HG03378 (cell line): Measurements from ENCODE around the gene C22orf15.
"Not testable (repeated sequence)": the region's sequence is repeated elsewhere in the genome, so short reads cannot be mapped to it uniquely, and the experiment has no call there.

ENCODE experiments used
- ATAC-seq: cut with Tn5 transposase; IDR thresholded peaks from one replicate; pipeline ENCODE4 v1.9.1; 2021; ENCODE audit warnings: mild to moderate bottlenecking, moderate library complexity; ENCODE audit not compliant: unreplicated experiment

C22orf15 gene, protein sequence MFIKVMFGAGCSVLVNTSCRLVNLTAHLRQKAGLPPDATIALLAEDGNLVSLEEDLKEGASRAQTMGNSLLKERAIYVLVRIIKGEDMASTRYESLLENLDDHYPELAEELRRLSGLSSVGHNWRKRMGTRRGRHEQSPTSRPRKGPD

DNA sequence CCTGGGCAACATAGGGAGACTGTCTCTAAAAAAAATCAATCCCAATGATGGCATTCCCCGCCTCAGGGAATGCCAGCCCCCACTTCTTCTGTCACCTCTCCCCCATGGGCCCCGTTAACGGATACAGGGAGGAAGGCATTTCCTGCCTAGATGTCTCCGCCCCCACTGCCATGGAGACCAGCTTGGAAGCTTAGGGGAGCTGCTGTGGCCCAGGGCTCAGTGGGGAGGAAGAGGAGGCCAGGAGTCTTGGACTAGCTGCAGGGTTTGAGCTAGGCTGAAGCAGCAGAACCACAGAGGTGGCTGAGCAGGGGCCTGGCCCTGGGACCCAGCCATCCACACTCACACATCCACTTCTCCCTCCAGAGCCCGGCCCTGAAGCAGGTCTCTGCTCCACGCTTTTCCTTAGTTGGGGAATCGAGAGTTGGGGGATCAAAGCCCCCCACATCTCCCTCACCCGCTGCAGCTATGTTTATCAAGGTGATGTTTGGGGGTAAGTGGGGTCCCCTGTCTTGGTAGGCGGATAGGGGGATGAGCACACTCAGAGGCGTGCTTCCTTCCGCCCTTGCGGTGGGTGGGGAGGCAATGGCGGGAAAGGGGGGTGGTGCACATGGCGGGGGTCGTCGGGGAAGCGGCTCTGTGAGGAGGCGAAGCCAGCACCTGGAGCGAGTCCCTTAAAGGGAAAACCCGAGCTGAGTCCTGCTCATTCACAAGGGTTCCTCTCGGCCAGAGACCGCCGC lies at the start of gene C22orf15:
Gene C22orf15 (plus strand): TSS at position 149 of the 737 bp plus-strand sequence. CDS start 317 bp downstream, at position 466.
- ATAC-seq, result no peak

DNA sequence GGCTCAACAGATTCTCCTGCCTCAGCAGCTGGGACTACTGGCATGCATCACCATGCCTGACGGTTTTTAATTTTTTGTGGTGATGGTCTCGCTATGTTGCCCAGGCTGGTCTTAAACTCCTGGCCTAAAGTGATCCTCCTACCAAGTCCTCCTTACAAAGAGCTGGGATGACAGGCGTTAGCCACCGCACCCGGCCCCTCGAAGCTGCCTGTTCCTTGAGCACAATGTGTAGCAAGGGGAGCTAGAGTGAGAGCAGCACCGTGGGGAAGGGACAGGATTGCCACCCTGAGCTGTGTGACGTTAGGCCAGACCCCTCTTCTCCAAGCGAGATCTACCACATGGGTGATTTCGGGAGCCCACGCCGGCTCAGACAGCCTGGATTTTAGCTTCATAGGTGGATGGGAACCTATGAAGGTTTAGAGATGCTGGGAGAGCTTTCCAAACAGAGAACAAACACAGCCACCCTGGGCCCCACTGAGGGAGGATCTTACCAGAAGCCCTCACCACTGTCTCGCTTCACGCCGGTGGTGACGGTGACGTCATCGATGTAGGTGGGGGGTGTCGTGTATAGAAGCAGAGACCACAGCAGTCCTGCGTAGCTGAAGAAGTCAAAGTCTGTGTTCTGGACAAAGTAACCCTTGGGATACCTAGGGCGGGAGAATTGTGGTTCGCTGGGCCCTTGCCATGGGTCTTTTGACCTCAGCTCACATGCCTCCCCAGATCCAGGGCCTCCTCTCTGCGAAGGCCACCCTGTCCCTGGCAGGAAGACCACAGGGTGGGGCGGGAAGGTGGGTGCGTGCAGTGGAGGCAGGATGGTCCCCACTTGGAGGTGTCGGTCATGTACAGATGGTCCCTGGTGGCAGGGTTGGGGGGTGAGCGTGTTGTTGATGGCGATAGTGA lies 48.8 kb upstream of the C22orf15 start:
- no peak for ATAC-seq

DNA sequence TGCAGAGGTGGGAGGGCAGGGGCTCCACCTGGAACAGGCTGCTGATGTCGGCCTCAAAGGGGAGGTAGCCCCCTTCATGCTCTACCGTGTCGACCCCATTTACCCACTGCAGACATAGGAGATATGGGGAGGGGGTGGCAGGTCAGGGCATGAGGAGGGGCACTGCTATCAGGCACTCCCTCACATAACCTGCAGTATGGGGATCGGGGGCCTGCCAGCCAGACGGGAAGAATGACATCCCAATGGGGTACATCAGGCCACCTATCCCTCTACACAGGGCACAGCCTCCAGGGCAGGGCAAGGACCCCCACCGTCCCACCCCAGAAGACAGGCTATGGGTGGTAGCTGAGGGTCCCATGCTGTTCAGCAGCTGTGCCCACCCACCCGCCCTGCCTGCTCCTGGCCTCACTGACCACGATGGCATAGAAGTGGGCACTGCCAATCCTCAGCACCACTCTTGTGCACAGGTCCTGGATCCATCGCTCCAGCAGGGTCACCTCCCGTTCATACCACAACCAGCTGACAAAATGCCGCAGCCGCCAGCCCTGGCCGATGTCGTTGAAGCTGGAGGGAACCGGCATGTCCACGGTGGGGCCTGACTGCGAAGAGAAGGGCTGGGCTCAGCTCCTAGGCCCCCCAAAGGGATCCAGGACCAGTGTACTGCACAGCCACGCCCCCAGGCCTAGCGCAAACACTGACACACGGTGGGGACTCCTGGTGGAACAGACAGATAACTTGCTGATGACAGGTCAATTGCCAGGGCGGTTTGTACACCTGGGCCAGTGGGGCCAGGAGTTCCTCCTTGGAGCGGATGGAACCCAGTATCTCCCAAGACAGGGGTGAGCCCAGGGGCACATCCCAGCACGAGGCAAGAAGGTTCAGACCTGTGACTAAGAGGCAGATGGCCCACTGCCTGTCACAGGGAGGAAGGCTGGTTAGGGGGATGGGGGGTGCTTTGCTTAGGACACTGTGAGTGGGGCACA lies 47.9 kb upstream of the C22orf15 start:
- no peak for ATAC-seq

DNA sequence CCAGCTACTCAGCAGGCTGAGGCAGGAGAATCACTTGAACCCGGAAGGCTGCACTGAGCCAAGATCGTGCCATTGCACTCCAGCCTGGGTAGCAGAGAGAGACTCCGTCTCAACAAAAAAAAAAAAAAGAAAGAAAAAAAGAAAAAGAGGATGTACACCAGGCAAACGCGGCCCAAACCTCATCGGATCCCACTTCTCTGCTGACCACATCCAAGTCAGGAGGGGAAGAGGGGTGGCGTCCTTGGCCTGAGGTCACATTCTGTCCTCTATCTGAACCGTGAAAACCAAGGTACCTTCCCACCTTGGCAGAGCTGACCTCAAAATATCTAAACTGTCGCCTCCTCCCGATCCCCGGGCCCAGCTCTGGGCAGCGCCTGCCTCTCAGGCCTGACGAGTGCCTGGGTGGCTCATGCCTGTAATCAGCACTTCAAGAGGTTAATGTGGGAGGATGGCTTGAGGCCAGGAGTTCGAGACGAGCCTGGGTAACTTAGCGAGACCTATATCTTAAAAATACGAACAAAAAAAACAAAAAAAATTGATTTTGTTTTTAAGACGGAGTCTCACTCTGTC lies 46.9 kb upstream of the C22orf15 start:
- ATAC-seq, result no peak

DNA sequence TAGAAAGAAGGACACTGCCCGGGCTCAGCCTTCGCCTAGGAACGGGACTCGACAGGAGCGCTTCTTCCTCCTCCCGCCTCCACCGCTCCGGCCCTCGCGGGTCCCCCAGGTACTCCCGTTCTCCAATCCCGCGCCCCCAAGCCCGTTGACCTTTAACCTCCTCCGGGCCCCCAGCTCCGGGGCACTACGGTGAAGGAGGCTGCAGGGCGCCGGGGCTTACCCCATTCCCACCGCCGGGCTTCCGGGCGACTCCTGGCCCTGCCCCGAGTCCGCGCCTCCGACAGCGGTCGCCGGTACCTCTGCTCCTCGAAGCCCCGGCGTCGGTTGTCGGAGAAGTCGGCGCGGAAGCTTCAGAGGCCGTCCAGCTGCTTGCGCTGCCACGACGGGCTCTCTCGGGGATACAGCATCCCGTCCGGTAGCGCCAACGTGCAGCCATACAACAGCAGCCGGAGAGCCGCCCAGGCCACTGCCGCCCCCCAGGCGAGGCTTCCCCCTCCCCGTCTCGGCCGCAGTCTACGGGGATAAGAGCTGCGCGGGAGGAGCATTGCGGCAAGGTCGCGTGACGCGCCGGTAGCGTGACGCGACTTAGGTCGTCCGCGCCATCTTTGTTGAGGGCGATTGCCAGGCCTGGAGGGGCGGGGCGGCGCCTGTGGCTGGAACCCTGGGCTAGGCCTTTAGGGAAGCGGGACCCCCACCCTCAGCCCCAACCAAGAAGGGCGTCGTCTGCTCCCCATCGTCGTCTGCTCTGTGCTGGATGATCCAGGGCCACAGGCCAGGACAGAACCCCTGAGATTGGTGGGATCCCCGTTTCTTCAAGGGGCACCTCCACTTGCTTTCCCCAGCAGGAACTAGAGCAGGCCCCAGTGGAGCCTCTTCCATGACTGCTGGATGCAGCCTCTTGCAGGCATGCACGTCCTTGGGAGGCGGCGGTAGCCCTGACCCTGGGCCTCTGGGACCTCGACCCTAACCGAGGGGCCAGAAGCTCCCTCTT lies 45.7 kb upstream of the C22orf15 start:
- no peak for ATAC-seq

DNA sequence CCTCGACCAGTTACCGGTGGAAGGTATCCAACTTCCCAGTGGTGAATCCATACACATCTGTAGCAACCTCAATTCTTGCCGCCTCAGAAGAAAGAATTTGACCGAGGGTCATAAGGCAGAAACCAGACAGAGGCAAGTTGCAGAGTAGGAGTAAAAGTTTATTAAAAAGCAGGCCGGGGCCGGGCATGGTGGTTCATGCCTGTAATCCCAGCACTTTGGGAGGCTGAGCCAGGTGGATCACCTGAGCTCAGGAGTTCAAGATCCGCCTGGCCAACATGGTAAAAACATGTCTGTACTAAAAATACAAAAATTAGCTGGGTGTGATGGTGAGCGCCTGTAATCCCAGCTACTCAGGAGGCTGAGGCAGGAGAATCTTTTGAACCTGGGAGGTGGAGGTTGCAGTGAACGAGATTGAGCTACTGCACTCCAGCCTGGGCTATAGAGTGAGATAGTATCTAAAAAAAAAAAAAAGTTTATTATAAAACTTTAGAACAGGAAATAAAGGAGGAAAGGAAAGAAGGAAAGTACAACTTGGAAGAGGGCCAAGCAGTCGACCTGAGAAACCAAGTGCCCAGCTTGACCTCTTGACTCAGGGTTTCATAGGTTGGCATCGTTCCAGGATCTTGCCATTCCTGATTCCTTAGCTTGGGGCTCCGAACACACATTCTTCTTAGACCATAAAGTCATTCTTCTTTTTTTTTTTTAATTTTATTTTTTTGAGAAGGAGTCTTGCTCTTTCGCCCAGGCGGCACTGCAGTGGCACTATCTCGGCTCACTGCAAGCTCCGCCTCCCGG lies 44.2 kb upstream of the C22orf15 start:
- no peak for ATAC-seq

DNA sequence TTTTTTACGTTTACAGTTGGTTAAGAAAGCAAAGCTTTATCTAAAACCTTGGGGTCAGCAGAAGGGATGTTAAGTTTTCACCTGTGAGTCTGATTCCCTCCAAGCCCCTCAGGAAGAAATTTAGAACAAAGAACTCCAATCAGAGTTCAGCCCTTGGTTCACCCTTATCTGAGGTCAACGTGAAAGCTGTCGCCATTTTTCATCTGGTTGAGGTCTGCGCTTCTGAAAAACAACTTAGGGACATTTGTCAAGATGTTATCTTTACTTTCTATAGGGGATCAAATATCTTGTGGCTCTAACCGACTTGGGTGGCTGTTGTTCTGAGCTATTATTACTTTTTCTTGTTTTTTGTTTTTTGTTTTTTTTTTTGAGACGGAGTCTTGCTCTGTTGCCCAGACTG lies 41.9 kb upstream of the C22orf15 start:
- no peak for ATAC-seq

DNA sequence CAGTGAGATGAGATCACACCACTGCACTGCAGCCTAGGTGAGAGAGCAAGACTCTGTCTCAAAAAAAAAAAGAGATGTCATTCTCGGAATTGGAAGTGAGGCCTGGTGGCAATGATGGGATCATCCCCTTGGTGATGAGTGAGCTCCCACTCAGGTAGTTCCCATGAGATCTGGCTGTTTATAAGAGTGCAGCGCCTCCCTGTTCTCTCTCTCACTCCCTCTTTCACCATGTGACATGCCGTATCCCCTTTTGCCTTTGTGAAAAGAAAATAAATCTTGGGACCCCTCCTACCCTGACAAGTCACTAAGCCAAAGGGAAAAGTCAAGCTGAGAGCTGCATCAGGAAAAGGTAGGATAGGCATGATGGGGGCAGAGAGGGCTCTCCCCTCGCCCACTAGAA lies 40.6 kb upstream of the C22orf15 start:
- no peak for ATAC-seq

DNA sequence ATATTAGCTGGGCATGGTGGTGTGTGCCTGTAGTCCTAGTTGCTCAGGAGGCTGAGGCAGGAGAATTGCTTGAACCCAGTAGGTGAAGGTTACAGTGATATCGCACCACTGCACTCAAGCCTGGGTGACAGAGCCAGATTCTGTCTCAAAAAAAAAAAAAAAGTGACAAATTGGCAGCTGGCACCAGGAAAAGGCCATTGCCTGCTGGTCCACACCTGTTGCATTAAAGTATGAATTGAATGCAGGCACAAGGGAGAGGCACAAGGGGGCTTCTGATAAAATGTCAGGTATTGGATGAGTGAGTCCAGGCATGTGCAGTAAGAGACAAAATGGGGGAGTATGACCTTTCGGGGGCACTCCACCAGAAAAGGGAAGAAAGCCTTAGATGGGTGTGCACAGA lies 40.1 kb upstream of the C22orf15 start:
- ATAC-seq, result no peak

DNA sequence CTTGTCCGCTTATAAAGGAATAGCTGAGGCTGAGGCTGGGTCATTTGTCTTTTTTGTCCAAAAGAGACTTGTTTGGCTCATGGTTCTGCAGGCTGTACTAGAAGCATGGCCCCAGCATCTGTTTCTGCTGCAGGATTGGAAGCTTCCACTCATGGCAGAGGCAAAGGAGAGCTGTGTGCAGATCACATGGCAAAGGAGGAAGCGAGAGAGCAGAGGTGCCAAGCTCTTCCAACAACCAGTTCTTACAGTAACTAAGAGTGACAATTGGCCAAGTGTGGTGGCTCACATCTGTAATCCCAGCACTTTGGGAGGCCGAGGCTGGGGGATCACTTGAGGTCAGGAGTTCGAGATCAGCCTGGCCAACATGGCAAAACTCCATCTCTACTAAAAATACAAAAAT lies 34.7 kb upstream of the C22orf15 start:
- not testable (repeated sequence) for ATAC-seq

DNA sequence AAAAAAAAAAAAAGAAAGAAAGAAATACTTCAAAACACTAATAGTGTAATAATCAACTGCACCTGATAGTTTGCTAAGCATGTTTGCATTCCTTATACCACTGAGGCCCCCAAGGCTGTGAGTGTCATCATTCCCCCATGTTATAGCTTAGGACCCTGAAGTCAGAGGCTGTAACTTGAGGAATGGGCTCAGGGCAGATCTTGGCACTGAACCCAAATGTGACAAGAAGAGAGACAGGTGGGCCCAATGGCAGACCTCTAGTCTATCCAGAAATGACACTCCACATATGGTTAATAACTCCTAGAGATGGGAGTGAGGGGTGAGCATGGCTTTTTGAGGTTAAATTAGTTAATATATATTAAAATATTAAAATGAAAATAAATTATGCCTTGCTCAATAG lies 25.1 kb upstream of the C22orf15 start:
- no peak for ATAC-seq

DNA sequence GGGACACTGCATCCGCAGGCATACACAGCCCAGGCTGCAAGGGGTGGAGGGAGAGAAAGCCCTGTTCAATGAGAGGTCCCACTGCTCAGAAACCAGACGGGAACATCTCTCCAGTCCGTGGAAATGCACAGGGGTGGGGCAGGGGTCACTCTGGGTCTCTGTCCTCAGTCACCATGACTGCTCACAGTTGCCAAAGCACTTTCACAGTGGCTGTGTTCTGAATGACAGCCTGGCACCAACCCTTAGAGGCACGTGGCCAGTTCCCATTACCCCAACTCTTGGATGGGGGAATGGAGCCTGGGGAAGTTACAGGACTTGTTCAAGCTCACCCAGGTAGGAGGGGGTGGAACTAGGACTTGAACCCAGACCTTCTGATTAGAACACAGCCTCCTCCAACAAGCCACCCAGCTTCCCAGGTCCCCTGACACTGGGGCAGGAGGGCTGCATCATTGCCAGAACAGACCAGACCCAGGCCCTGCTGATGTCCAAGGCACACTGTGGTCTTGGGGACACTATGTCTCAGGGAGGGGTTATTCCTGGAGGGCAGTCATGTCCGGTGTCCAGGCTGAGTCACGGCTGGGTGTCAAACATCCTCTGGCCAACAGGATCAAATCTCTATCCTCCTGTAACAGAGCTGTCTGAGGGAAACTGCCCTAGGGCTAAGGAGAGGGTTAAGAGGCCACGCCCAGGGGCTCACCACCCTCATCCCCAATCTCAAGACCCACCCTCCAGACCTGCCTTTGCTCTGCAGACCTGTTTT lies 20.1 kb upstream of the C22orf15 start:
- ATAC-seq, result no peak

DNA sequence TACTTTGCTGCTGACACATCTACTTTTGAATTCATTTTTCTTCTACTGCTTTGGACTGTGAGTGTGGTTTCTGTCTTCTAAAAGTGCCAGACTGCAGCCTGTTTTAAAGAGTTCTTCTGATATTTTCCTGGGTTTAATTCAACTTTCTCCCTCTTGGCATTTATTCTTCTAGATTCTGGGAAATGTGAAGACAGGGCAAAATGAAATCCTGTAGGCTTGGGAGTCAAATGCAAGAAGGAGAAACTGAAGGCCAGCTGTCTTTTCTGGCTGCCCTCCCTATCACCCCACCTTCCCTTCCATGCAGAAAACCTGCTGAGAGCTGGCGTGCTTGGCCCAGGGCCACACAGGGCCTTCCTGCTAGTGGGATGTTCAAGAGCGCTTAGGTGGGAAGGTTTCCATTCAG lies 19.5 kb upstream of the C22orf15 start:
- ATAC-seq, result no peak

DNA sequence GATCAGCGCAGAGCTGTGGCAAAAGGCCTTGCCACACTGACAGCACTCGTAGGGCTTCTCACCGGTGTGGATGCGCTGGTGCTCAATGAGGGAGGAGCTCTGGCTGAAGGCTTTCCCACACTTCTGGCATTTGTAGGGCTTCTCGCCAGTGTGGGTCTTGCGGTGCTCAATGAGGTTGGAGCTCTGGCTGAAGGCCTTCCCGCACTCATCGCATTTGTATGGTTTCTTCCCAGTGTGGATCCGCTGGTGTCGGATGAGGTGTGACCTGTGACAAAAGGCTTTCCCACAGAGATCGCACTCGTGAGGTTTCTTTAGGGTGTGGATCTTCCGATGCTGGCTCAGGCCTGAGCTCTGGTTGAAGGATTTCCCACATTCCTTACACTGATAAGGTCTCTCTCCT lies 18.8 kb upstream of the C22orf15 start:
- no peak for ATAC-seq

DNA sequence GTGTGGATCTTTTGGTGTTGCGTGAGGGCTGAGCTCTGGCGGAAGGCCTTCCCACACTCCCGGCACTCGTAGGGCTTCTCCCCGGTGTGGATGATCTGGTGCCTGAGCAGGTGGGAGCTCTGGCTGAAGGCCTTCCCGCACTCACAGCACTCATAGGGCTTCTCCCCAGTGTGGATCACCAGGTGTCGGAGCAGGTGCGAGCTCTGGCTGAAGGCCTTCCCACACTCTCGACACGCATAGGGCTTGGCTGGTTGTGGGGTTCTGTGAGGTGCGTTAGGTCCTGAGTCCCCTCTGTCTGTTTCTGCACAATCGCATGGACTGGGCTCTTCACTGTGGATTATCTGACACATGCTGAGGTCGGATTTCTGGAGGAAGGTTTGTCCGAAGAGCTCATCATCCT lies 18.3 kb upstream of the C22orf15 start:
- ATAC-seq, result no peak

DNA sequence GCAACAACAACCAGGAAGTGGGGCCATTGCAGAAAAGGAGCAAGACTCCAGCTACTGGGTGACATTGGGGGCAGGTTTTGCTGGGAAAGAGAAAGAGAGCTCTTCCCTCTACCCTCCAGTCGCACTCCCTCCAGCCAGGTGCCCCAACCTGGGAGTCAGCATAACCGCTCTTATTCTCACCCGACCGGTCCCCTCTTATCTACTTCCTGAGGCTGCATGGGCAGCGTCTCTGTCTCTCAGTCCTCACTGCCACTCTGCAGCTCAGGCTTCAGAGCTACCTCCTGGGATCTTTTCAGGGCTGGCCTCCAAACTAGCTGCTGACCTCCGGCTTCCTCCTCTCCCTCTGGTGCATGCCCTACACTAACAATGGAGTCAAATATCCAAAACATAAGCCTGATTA lies 17.0 kb upstream of the C22orf15 start:
- ATAC-seq, result no peak

DNA sequence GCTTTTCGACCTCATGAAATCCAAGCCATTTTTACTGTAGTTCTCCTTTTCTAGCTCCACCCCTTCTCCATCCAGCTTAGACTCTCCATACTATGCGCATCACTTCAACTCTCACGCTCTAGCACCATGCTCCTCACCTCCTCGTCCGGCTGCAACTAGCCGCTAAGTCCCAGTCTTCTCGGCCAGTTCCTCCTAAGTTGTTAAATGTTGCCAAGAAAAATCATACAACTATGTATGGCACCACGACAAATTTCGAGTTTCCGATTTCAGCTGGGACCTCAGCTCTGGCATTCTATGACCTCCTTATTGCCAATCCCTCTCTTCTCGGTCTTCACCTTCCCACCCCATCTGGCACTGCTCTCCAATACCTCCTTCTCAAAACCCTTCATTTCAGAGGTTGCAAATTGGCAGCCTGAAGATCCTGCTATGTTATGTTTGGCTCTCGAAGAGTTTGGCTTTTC lies 12.9 kb upstream of the C22orf15 start:
- no peak for ATAC-seq

DNA sequence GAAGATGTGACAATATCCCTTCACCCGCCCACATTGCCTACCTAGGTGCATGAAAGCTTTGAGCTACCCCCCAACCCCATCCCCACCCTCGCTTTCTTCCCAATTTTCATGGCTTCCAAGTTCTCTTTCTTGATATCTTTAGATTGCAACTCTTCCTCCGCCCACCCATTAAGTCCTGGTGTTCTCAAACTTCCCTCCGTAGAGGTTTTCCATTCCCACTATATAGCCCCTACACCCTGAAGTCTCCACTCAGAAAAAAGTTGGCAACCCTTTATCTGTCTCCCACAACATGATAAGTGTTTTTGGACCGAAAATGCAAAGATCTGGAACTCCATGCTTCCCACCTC lies 12.4 kb upstream of the C22orf15 start:
- no peak for ATAC-seq
